CD8-positive, alpha-beta memory T cell (primary cell): ENCODE results near the gene TMEM18. TPM values are rescaled to one million over a fixed set of nuclear protein-coding genes. Genes with fewer than 3 reads are reported as not detected.
A peak's percentile ranks its signal among the peaks of the same experiment; 100 is the strongest.

Experiments
- CTCF ChIA-PET: fragments of 350-600 bp; sonication (Branson Sonifier 250); formaldehyde crosslinking; loops from one replicate; lab custom pipeline; 2021; ENCODE audit warnings: antibody characterized with exemption; lab: Charles Lee
- POLR2A ChIA-PET: fragments of 350-600 bp; sonication (Branson Sonifier 250); formaldehyde crosslinking; loops from one replicate; lab custom pipeline; 2021; ENCODE audit warnings: antibody characterized with exemption; lab: Charles Lee
- DNase-seq, 5 donors: peaks; one replicate each; pipeline versions ENCODE4 v3.0.0 to v3.0.0-alpha.2; 2020 to 2022; ENCODE audit warnings: mixed read lengths in 1 of 5
- H3K27ac ChIP-seq: one replicate; pipeline ENCODE4 v1.7.0; 2013; ENCODE audit warnings: low read depth, mild to moderate bottlenecking, low read length, moderate library complexity
- H3K27me3 ChIP-seq: 2 replicates; pipeline ENCODE4 v1.7.0; 2013; ENCODE audit warnings: low read length, mild to moderate bottlenecking; ENCODE audit not compliant: insufficient read depth, poor library complexity, severe bottlenecking
- H3K36me3 ChIP-seq: 2 replicates; pipeline ENCODE4 v1.7.0; 2013; ENCODE audit warnings: mild to moderate bottlenecking, low read length, moderate library complexity; ENCODE audit not compliant: insufficient read depth
- H3K4me1 ChIP-seq: 2 replicates; pipeline ENCODE4 v1.7.0; 2013; ENCODE audit warnings: mild to moderate bottlenecking, low read length, moderate library complexity; ENCODE audit not compliant: insufficient read depth
- H3K4me3 ChIP-seq: 2 replicates; pipeline ENCODE4 v1.7.0; 2013; ENCODE audit warnings: mild to moderate bottlenecking, low read length
- H3K9me3 ChIP-seq: 2 replicates; pipeline ENCODE4 v1.7.0; 2013; ENCODE audit warnings: mild to moderate bottlenecking, low read length
- H3K27ac Mint-ChIP-seq, 8 donors: one replicate each; pipeline ENCODE4 v1.8.0; 2020 to 2021; ENCODE audit warnings: mixed read lengths in 8 of 8, mild to moderate bottlenecking in 6 of 8, inconsistent platforms in 3 of 8, moderate library complexity in 3 of 8
- H3K27me3 Mint-ChIP-seq, 2 donors: one replicate each; pipeline ENCODE4 v1.8.0; 2020 to 2021; ENCODE audit warnings: mixed read lengths in 2 of 2, mild to moderate bottlenecking in 1 of 2, moderate library complexity in 1 of 2
- H3K36me3 Mint-ChIP-seq, 3 donors: one replicate each; pipeline ENCODE4 v1.8.0; 2020 to 2021; ENCODE audit warnings: mixed read lengths in 3 of 3, inconsistent platforms in 1 of 3, mild to moderate bottlenecking in 1 of 3
- H3K4me1 Mint-ChIP-seq, 3 donors: one replicate each; pipeline ENCODE4 v1.8.0; 2020 to 2021; ENCODE audit warnings: mixed read lengths in 3 of 3, inconsistent platforms in 1 of 3, mild to moderate bottlenecking in 1 of 3
- H3K4me3 Mint-ChIP-seq, 7 donors: one replicate each; pipeline ENCODE4 v1.8.0; 2020 to 2021; ENCODE audit warnings: mixed read lengths in 7 of 7, mild to moderate bottlenecking in 6 of 7, moderate library complexity in 4 of 7, inconsistent platforms in 2 of 7
- H3K9me3 Mint-ChIP-seq, 5 donors: one replicate each; pipeline ENCODE4 v1.8.0; 2020 to 2022; ENCODE audit warnings: mixed read lengths in 5 of 5, mild to moderate bottlenecking in 3 of 5, moderate library complexity in 2 of 5, inconsistent platforms in 1 of 5
- polyA plus RNA-seq: library from polyadenylated mRNA; unstranded; fragments of 300-500 nt; fragmentation: Illumina TruSeq; gene quantifications from one replicate; pipeline ENCODE4 v1.2.3, GENCODE V29; 2021
- total RNA-seq, 2 experiments: library from RNA; stranded (reverse); gene quantifications; one replicate each; pipeline ENCODE4 v1.2.3, GENCODE V29; 2021

The TMEM18 gene
- total and polyA plus RNA-seq, 3 experiments from 2014 or later = 20.7 to 23.3 (median 22.2) TPM

DNA sequence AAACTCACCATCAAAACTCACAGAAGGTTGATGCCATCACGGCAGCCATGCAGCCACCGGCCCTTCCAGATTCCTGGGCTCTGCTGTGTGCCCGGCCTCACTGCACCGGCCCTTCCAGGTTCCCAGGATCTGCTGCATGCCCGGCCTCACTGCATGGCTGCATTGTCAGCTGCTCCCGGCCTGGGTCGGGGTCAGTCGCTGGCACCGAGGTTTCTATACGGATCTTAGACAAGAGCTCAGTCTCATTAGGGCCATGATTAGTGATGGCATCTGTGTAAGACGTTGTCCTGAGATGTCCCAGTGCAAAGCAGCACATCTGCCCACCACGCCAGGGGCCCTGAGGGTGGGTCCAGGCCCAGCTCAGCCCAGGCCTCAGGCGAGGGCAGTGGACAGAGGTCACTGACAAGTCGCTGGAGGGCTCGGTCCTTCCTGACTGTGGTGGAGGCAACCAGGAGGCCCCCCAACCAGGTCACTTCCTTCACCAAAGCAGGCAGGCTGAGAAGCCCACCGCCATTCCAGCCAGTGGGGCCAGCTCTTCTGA is 29.4 kb downstream of the TMEM18 start:
- peaks cover 10 to 48% of the 10 kb centered on the region in 2 donors for H3K27me3 Mint-ChIP-seq

DNA sequence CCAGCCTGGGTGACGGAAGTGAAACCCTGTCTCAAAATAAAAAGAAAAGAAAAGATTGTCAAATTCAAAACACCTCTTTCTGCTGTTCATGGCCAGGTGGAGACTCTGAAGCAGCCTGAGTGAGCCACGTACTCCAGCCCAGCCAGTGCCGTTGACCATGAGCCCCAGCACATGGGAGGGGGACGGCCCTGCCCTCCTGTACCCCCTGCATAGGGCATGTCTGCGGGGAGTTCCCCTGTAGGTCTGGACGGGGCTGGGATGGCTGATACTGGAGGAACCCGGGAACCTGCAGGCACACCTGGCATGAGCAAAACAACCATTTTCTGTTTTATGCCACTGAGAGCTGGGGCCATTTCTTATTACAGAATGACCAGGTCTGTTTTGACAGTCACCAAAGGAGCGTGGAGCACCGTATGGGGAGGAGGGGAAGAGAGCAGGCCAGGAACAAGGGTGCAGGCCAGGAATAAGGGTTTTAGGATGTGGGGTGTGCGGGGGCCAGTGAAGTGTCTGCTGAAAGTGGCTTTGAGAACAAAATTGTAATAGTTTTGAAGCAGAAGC is 30.1 kb downstream of the TMEM18 start:
- H3K36me3 Mint-ChIP-seq = no peaks in the 10 kb centered on the region
- peaks cover 10 to 51% of the 10 kb centered on the region in 2 donors for H3K27me3 Mint-ChIP-seq
- Histone ChIP-seq H3K4me1 (no peaks in the 10 kb centered on the region), H3K9me3 (no peaks in the 10 kb centered on the region), H3K27ac (no peak overlapping the region), H3K36me3 (no peaks in the 10 kb centered on the region), H3K27me3 (no peaks in the 10 kb centered on the region), H3K4me3 (no peak overlapping the region)
- DNase-seq = peak in 1 of 5 donors; percentile 27
- no peaks in the 10 kb centered on the region for H3K4me1 Mint-ChIP-seq
- H3K4me3 Mint-ChIP-seq = no peak overlapping the region
- no peaks in the 10 kb centered on the region for H3K9me3 Mint-ChIP-seq
- ChIA-PET CTCF (no interaction called here), POLR2A (no interaction called here)
- no peak overlapping the region for H3K27ac Mint-ChIP-seq

More for the DNA sequence above, 29.4 kb downstream of the TMEM18 start:
- ChIA-PET POLR2A (no interaction called here), CTCF (interaction anchor here (3.0 kb wide), 1 partner anchor 10 kb away, joined by 12 read pairs; no protein-coding TSS in a partner anchor)
- Histone ChIP-seq H3K27ac (no peak overlapping the region), H3K27me3 (no peaks in the 10 kb centered on the region), H3K4me3 (no peak overlapping the region), H3K9me3 (no peaks in the 10 kb centered on the region), H3K4me1 (no peaks in the 10 kb centered on the region), H3K36me3 (no peaks in the 10 kb centered on the region)
- DNase-seq = no peak
- Mint-ChIP-seq H3K4me3 (no peak overlapping the region), H3K27ac (peak overlapping the region in 1 of 8 donors; percentile 51), H3K9me3 (no peaks in the 10 kb centered on the region), H3K36me3 (no peaks in the 10 kb centered on the region), H3K4me1 (peaks cover 0 to 3% (median 1%) of the 10 kb centered on the region in 3 donors)

DNA sequence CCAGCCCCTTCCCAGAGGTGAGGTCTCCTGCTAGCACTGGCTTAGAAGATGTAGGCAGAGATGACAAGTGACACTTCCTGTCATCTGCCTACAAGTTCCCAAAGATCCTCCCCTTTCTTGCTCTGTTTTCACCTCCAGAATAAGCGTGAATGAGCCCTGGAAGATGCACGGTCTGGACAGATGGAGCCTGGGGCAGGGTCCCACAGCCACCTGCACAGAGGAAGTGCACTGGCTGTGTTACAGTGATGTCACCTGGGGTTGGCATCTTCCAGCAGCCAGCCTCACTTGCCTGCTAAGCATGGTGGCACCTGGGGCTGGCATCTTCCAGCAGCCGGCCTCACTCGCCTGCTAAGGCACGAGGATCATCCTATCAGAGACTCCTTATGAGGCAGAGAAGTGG is 32.3 kb downstream of the TMEM18 start:
- Histone ChIP-seq H3K36me3 (no peaks in the 10 kb centered on the region), H3K27me3 (no peaks in the 10 kb centered on the region), H3K9me3 (no peaks in the 10 kb centered on the region), H3K27ac (no peak overlapping the region), H3K4me3 (no peak overlapping the region), H3K4me1 (no peaks in the 10 kb centered on the region)
- H3K4me3 Mint-ChIP-seq = no peak overlapping the region
- ChIA-PET CTCF (interaction anchor here (0.9 kb wide), 1 partner anchor 8 kb away, joined by 3 read pairs; no protein-coding TSS in a partner anchor), POLR2A (no interaction called here)
- no peak for DNase-seq
- H3K9me3 Mint-ChIP-seq = no peaks in the 10 kb centered on the region
- H3K4me1 Mint-ChIP-seq = no peaks in the 10 kb centered on the region
- H3K27me3 Mint-ChIP-seq = peaks cover 10 to 45% of the 10 kb centered on the region in 2 donors
- H3K36me3 Mint-ChIP-seq = no peaks in the 10 kb centered on the region
- peak overlapping the region in 1 of 8 donors; percentile 34 for H3K27ac Mint-ChIP-seq

DNA sequence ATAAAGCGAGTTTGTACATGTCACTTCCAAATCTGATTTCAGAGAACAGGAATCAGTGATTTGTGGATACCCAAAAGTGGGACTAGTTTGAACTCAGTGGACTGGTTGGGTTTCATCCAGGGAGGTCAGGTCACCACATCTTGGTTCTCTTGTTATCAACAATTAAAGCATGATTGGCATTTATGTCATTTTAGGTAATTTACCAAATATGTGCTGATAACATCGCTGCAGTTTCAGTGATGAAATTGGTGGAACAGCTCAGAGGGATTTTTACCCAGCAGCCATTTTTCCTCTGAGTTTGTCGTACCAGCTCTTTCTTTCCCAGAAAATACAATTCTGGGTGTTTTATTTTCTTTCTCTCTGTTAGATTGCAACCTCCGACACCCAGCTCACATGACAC is 33.4 kb downstream of the TMEM18 start:
- Histone ChIP-seq H3K36me3 (no peaks in the 10 kb centered on the region), H3K9me3 (no peaks in the 10 kb centered on the region), H3K27me3 (no peaks in the 10 kb centered on the region), H3K4me1 (no peaks in the 10 kb centered on the region), H3K4me3 (no peak overlapping the region), H3K27ac (no peak overlapping the region)
- Mint-ChIP-seq H3K4me3 (no peak overlapping the region), H3K9me3 (no peaks in the 10 kb centered on the region), H3K36me3 (no peaks in the 10 kb centered on the region), H3K27ac (no peak overlapping the region), H3K27me3 (peaks cover 10 to 41% of the 10 kb centered on the region in 2 donors), H3K4me1 (no peaks in the 10 kb centered on the region)
- POLR2A ChIA-PET = no interaction called here
- no peak for DNase-seq
- CTCF ChIA-PET = no interaction called here

DNA sequence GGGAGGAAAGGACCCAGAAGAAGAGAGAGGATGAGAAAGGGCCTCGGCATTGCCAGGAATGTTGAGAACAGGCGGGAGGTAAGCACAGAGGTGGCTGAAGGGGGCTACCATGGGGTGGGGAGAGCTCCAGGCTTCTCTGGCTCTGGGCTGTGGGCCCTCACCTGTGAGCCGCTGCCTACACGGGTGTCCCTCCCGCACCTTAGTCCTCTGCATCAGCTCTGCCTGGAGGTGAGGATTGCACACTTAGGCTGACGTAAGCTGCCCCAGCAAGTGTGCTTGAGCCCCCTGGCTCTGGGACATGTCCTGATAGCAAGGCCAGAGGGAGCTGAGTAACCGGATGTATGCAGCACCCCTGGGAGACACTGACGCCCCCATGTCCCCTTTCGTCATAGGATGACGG is 33.9 kb downstream of the TMEM18 start:
- Histone ChIP-seq H3K27me3 (no peaks in the 10 kb centered on the region), H3K36me3 (no peaks in the 10 kb centered on the region), H3K4me1 (no peaks in the 10 kb centered on the region), H3K9me3 (no peaks in the 10 kb centered on the region), H3K4me3 (no peak overlapping the region), H3K27ac (no peak overlapping the region)
- Mint-ChIP-seq H3K36me3 (no peaks in the 10 kb centered on the region), H3K4me1 (no peaks in the 10 kb centered on the region), H3K27me3 (peaks cover 10 to 41% of the 10 kb centered on the region in 2 donors), H3K27ac (no peak overlapping the region), H3K9me3 (no peaks in the 10 kb centered on the region), H3K4me3 (no peak overlapping the region)
- no peak for DNase-seq
- POLR2A ChIA-PET = no interaction called here
- CTCF ChIA-PET = no interaction called here

DNA sequence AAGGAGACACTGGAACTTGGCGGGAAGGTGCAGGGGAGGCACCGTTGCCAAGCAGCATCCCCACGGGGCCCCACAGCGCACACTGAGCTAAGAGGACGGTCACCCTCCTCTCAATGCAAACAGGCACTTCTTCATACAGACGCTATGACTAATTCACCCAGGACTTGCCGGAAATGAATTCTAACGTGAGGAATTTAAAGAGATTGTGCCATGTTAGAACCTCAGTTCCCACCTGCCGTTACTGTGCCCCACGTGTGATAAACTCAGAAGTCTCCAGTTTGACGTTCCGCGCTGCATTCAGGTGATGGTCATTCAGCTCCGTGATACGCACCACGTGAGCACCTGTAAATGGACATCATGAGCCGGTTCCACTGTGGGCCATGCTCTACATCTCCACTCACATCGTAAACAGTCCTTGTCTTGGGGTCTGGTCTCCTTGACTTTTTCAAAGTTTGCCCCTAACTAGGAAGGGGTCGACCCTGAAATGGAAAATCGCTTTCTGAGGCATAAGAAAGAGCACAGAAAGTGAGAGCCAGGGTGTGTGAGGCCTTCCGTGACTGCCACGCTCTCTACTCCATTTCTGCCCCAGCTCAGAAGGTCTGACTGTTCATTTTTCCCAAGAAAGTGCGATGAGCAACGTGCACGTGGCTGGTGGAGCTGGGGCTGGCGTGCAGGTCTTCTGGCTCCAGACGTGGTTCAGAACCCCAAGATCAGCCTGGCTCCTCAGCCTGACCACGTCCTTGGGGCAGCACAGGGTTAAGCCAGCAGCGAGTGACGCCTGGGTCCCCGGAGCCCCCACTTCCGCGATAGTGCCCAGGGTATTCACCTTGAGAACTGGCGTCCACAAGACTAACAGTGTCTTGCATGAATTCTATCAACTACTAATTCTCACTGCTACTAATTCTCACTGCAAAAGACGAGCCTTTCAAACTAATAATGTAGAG is 35.1 kb downstream of the TMEM18 start:
- H3K36me3 Mint-ChIP-seq = no peaks in the 10 kb centered on the region
- no peaks in the 10 kb centered on the region for H3K4me1 ChIP-seq
- no peaks in the 10 kb centered on the region for H3K9me3 Mint-ChIP-seq
- CTCF ChIA-PET = no interaction called here
- no peaks in the 10 kb centered on the region for H3K27me3 ChIP-seq
- H3K36me3 ChIP-seq = no peaks in the 10 kb centered on the region
- no peak overlapping the region for H3K4me3 Mint-ChIP-seq
- peaks cover 10 to 38% of the 10 kb centered on the region in 2 donors for H3K27me3 Mint-ChIP-seq
- no peak for DNase-seq
- H3K9me3 ChIP-seq = no peaks in the 10 kb centered on the region
- no peak overlapping the region for H3K27ac ChIP-seq
- H3K4me3 ChIP-seq = no peak overlapping the region
- peaks cover 0 to 1% (median 0%) of the 10 kb centered on the region in 3 donors for H3K4me1 Mint-ChIP-seq
- H3K27ac Mint-ChIP-seq = no peak overlapping the region
- POLR2A ChIA-PET = no interaction called here

DNA sequence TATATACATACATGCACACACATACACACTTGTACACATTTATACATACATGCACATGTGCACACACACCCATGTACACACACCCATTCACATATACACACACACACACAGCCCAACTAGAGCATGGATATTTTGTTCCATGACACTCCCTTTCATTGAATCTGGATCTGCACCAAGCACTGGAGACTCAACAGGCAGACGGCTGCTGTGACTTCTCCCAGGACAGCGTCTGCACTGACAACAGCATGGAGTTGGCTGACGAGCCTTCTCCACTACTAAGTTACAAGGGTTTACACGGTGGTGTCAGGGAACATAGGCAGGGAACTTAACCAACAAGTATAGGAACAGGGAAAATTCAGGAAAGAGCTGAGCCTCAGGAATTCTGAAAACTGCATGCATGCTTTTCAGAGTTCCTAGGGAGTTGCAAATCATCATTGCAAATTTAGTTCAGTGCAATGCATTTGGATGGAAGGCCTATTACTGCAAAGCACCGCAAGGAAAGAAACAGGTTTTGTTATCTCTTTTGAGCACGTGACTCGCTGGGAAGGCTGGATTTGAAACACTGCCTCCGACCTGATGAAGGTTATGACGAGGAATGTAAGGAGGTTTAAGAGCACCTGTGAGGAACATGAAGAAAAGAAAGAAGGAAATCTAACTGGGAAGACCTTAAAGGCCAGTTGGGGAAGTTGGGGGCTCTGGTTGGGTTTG is 35.9 kb downstream of the TMEM18 start:
- H3K4me1 ChIP-seq = no peaks in the 10 kb centered on the region
- H3K4me3 ChIP-seq = no peak overlapping the region
- H3K27ac Mint-ChIP-seq = no peak overlapping the region
- H3K4me3 Mint-ChIP-seq = no peak overlapping the region
- no peaks in the 10 kb centered on the region for H3K27me3 ChIP-seq
- peaks cover 10 to 37% of the 10 kb centered on the region in 2 donors for H3K27me3 Mint-ChIP-seq
- no peaks in the 10 kb centered on the region for H3K36me3 ChIP-seq
- no peaks in the 10 kb centered on the region for H3K36me3 Mint-ChIP-seq
- CTCF ChIA-PET = no interaction called here
- peaks cover 3 to 6% (median 3%) of the 10 kb centered on the region in 3 donors for H3K4me1 Mint-ChIP-seq
- POLR2A ChIA-PET = no interaction called here
- DNase-seq = no peak
- no peaks in the 10 kb centered on the region for H3K9me3 ChIP-seq
- no peak overlapping the region for H3K27ac ChIP-seq
- no peaks in the 10 kb centered on the region for H3K9me3 Mint-ChIP-seq
